Measurements from ENCODE around the gene GRID1.

DNA sequence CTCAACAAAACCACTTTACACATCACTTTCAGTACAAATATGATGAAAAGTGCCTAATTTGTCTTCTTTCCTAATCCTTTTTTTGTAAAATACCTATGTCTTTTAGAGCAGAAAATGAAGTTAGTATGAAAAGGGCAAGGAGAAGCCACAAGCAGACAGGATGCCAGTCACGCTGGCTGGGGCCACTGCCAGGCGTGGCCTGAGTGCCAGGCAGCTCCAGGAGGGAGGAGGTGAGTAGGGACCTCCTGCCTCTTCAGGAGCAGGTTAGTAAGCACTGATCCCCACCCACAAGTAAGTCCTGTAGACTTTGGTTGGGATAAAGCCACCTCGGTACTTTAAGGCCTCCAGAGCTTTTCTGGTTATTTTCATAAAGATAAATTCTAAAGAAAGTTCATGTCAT lies 432.0 kb downstream of the GRID1 start:
- no peak for TF ChIP-seq YY1 (IDR thresholded peaks at IDR 0.05; ENCODE audit: insufficient read depth, insufficient read length)
- TF ChIP-seq ZNF274 (IDR thresholded peaks at IDR 0.05; ENCODE audit: low read depth, low read length): no peak
- TF ChIP-seq SUZ12 (IDR thresholded peaks at IDR 0.05; ENCODE audit: extremely low read depth, insufficient read depth, insufficient read length): no peak
